HG03460 (cell line): ENCODE measurements around the gene LPCAT1.
"Not testable (repeated sequence)": the region's sequence is repeated elsewhere in the genome, so short reads cannot be mapped to it uniquely, and the experiment has no call there.

Experiments
- ATAC-seq: cut with Tn5 transposase; IDR thresholded peaks from one replicate; pipeline ENCODE4 v1.9.1; 2021; ENCODE audit not compliant: unreplicated experiment

LPCAT1 gene

DNA sequence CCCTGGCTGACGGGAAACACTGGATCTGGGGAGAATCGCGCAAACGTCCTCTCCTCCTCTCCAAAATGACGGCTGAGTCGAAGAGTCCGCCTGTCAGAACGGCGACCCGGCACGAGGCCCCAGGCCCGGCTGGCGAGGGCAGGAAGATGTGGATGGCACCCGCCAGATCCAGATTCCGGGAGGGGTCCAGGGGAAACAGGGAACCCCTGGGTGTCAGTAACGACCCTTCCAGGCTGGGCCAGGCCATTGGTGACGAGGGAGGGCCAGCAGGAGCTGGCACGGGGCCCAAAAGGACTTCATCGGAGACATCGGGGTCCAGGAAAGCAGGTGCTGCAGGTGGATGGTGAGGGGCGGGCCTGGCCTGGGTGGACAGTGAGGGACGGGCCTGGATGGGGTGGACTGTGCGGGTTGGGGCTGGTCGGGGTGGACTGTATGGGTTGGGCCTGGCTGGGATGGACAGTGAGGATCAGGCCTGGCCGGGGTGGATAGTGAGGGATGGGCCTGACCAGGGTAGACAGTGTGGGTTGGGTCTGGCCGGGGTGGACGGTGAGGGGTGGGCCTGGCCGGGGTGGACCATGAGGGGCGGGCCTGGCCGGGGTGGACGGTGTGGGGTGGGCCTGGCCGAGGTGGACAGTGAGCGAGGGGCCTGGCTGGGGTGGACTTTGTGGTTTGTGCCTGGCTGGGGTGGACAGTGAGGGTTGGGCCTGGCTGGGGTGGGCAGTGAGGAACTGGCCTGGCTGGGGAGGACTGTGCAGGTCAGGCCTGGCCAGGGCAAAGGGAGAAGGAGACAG, 92.5 kb downstream of the LPCAT1 start:
- no peak for ATAC-seq

DNA sequence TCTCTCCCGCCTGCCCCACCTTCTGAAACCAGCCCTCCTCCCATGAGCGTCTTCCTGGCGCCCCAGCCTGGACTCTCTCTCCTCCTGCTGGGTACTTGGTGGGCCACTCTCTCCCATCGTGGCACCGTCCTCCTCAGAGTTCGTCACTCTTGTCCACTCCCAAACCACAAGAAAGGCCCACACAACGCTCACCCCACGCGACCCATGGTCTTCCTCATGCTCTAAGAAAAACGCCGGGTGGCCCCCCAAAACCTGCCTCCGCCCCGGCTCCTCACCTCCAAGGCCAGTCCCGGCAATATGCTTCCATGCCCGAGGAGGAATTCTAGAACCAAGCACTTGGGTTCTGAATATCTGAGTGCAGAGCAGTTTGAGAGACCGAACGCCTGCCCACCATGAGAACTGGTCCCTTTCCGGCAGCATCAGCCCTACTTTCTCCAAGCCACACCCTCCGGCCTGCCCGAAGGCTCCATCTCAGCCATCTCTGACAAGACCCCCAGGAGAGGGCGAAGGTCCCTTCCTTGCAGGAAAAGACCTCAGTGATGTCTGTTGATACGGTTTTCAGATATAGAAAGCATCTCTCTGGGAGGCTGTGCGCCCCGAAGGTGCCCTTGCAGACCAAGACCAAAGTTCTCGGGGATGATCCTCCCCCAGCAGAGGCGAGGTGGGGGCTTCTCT, 93.5 kb downstream of the LPCAT1 start:
- no peak for ATAC-seq

DNA sequence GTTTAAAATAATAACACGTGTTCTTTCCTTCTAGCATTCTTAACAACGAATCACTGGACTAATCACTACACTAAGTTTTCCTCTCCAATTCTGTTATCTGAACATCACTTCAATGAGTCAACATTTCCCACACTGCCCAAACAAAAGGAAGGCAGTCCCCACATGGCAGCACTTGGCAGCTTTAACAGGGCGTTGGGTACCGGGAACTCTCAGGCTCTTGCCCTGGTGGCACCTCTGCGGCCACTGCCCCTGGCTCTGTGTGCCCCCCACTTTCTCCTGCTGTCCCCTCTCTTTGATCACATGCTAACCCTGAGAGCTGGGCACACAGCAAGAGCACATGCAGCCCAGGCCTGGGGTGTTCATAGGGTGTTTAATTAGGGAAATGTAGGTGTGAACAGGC, 94.3 kb downstream of the LPCAT1 start:
- no peak for ATAC-seq

DNA sequence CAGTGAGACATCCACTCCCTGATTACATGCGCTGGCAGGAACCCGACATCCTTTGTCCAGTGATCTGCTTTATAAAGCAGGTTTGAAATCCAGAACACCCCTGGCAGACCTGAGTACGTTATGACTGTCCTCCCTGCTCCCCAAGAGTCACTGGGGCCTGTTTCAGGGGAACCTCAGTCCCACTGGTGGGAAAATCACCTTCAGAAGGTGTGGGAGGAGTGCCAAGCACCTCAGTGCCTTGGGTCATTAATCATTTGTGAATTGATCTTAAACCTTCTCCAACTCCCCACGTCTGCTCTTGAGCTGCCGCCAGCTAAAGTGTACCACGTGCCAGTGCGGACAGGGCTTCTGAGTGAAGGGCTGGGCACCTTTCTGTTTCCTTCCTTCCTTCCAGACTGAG, 94.7 kb downstream of the LPCAT1 start:
- ATAC-seq, result no peak

DNA sequence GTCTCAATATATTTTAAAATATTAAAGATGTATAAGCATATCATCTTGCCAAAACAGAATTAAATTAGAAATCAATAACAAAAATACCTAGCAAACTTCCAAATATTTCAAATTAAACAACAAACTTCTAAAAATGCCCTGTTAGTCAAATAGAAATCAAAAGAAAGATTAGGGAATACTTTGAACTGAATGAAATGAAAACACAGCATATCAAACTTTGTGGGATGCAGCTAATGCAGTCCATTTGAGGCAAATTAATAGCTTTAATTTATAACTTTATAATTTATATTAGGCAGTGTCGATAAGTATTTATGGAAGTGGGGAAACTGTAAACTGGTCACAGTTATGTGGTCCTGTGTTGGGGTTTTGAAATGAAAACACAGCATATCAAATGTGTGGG, 95.7 kb downstream of the LPCAT1 start:
- ATAC-seq, result no peak

DNA sequence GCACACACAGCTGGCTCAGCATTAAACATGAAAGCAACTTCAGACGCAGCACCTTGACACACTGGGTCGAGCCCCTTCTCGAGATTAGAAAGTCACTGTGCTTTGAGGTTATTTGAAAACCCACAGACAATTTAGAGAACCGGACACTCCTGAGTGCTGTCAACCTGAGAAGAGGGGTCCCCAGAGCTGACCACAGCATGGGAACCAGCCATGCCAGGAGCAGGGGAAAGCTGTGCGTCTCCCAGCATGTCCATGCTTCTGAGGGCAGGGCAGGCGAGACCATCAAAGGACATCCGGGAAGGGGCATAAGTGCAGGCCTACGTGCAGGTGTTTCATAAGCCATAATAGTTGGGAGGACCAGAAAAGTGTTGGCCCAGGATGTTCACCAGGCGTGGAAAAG, 99.0 kb downstream of the LPCAT1 start:
- no peak for ATAC-seq

DNA sequence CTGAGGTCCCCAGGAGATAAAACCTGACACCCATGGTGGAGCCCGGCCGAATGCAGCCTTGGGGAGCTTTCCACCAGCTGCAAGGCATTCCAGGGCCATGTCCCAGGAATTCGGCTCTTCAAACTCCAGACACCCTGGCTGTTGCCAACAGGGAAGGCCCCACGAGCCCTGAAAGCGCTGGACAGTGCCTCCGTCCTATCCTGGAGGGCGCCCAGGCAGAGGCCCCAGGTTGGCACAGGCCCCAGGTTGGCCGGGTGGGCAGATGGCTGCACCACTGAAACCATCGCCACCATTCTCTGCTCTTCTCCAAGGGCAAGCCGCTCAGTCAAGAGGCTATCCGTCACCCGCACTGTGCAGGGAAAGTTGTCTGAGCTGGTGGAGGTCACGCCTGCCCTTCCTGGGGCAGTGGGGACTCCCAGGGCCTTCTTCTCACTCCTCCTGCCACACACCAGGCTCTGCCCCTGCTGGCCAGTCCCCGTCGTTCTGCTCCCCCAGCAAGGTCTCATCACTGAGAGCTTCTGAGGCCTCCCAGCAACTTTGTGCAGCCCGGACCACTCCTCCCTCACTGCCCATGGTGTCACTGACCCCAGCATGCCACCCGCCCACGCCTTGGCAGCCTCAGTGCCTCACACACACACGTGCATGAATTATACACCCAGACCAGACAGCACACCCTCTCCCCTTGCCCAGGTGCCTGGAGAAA, 99.7 kb downstream of the LPCAT1 start:
- no peak for ATAC-seq

DNA sequence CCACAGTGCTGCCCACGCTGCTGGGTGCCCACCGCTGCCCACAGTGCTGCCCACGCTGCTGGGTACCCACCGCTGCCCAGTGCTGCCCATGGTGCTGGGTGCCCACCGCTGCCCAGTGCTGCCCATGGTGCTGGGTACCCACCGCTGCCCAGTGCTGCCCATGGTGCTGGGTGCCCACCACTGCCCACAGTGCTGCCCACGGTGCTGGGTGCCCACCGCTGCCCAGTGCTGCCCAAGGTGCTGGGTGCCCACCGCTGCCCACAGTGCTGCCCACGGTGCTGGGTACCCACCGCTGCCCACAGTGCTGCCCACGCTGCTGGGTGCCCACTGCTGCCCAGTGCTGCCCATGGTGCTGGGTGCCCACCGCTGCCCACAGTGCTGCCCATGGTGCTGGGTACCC, 101.2 kb downstream of the LPCAT1 start:
- not testable (repeated sequence) for ATAC-seq

DNA sequence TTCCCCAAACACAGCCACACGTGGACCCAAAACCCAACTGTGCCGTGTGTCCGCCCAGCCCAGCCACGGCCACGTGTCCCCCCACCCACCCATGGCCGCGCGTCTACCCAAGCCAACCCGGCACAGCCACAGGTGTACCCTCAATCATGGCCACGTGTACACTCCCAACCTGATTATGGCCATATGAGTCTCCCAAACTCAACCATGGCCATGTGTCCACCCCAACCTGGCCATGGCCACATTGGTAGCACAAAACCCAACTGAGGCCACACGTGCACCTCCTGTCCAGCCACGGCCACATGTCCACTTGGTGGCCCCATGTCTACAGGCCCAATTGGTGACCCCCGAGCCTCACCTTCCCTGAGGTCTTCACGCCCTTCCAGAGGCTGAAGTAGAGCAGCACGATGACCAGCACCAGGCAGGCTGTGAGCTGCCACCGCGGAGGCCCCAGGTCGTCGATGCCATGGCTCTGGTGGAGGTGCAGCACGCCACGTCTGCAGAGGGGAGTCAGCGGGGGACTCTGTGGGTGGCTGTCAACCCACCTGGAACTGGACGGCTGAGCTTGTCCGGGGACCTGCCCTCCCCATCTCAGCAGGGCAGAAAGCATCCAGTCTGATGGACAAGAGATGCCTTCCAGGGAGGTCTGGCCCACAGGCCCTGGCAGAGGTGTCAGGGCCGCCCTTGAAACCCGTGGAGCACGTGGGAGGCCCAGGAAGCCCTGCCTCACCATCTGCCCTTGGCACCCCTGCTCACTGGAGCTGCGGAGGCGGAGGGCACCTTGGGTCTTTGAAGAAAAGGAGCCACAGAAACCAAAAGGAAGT, 102.0 kb downstream of the LPCAT1 start:
- ATAC-seq, result no peak

DNA sequence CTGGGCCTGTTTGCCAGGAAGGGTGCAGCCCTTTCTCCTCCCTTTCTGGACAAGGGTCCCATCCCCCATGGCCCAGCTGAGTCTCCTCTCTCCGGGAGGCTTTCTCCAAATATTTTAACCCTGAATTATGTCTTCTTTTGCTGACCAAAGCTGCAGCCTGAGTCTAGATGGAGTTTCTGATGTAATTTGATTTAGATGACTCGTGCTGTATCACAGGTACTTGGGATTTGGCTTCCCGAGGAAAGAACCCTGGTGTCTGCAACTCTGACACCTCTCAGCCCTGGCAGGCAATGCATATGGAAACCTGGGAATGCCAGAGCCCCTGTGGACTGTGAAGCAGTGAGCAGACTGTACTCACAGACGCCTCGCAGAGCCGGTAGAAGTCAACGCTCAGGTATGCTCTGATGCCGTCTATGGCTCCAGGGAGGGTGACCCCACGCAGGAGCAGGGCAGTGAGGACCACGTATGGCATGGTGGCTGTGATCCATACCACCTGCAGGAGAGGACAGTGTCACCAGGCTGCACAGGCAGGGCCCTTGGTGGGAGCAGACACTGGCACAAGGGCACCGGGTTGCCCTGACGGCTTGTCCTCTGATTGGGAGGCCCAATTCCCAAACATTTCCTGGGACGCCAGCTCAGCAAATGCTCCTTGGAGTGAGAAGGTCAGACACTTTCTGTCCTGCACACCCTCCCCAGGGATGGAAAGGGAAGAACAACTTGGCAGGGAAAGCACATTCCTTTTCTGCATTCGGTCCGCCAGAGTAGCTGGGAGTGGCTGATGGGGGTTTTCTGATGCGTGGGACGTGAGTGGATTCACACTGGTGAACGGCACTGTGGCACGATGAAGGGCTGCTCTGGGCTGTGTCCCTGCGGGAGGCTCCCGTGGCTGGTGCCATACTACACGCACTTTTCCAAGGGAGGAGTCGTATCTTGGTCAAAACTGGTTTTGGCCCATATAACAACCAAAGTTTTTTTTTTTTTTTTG, 103.3 kb downstream of the LPCAT1 start:
- ATAC-seq, result no peak

DNA sequence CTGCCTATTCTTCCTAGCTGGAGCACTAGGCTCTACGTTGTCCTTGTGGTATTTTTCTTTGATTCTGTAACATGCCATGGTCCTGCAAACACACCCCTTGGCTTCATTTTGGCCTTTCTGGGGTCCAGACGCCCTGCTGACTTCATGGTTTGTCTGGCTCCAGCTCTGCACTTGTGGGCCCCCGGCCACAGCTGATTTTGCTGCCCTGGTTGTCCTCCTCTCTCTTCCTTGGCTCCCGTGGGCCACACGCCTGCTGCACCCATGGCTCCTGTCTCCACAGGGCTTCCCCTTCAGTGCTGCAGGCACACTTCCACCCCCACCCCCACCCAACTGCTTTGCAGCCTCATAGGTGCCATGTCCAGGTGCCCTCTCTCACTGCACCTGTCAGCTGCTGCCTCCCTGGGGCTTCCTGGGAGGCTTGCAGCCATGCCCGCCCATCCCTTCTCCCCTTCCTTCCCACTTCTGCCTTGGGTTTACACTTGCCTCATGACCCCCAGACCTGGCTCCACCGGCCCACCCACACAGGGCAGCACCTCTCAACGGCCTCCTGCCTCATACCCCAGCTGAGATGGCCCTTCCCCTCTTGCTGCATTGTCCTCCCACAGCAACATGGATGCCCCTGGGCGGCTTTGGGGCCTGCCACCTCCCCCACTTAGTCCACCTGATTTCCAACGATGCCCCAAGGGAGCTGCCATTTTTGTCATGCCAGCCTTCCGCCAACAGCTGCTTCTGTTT, 104.1 kb downstream of the LPCAT1 start:
- no peak for ATAC-seq

DNA sequence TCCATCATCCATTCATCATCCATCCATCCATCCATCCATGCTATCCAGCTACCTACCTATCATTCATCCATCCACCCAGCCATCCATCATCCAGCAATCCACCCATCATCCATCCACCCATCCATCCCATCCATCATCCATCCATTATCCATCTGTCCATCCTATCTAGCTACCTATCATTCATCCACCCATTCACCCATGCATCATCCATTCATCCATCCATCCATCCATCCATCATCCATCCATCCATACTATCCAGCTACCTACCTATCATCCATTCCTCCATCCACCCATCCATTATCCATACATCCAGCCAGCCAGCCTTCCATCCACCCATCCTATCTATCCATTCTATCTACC, 104.9 kb downstream of the LPCAT1 start:
- ATAC-seq, result no peak

DNA sequence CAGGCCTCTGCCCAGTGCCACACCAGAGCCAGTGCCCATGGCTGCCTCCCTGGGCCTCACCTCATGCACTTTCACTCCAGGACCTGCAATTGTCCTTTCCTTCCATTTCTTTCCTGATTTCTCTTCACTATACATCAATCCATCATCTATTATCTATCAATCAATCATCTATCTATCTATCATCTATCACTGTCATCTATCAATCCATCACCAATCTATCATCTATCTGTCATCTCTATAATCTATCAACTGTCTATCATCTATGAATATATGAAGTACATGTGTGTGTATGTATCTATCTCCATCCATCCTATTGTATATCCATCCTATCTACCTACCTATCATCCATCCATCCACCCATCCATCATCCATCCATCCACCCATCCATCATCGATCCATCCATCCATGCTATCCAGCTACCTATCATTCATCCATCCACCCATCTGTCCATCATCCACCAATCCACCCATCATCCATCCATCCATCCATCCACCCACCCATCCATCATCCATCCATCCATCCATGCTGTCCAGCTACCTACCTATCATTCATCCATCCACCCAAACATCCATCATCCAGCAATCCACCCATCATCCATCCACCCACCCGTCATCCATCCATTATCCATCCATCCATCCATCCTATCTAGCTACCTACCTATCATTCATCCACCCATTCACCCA, 105.4 kb downstream of the LPCAT1 start:
- no peak for ATAC-seq

DNA sequence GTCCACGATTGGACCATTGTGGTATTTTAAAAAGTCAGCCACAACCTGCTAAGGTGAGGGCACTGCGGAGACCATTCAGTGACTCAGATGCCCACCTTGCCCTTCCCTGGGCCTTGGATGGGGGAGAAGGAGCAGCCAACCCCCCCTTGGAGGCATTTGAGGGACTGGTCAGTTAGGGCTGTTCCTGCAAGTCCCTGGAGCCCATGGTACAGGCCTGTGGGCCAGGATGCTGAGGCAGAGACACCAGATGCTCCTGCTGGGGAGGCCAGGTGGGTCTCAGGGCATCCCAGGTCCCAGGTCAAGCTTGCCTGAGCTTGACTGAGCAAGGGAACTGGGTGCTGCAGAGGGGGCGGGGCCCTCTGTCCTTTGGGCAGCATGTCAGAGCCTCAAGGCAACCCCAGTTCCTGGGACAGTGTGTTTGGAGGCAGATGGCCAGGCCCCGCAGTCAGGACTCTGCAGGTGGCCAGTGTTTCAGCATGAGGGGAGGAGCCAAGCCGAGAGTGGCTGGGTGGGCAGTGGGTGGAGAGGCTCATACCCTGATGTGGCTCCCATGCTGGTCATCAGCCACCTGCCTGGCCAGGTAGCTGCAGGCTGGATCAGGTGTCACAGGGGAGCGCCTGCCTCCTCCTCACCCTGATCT, 106.1 kb downstream of the LPCAT1 start:
- no peak for ATAC-seq

DNA sequence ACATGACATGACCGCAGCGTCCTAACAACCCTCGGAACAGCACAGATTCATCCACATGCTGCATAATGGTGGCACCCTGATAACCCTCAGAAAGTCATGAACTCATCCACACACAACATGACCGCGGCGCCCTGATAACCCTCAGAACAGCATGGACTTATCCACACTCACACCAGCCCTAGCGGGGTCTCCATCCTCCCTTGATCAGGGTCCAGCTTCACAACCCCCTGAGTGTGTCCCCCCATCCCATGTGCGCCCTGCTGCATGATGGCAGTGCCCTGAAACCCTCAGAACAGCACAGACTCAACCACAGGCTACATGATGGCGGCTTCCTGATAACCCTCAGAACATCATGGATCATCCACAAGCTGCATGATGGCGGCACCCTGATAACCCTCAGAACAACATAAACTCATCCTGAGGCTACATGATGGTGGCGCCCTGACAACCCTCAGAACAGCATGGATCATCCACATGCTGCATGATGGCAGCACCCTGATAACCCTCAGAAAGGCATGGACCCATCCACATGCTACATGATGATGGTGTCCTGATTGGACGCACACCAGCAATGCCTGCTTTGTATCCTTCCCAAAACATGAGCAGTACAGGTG, 106.8 kb downstream of the LPCAT1 start:
- ATAC-seq, result no peak

DNA sequence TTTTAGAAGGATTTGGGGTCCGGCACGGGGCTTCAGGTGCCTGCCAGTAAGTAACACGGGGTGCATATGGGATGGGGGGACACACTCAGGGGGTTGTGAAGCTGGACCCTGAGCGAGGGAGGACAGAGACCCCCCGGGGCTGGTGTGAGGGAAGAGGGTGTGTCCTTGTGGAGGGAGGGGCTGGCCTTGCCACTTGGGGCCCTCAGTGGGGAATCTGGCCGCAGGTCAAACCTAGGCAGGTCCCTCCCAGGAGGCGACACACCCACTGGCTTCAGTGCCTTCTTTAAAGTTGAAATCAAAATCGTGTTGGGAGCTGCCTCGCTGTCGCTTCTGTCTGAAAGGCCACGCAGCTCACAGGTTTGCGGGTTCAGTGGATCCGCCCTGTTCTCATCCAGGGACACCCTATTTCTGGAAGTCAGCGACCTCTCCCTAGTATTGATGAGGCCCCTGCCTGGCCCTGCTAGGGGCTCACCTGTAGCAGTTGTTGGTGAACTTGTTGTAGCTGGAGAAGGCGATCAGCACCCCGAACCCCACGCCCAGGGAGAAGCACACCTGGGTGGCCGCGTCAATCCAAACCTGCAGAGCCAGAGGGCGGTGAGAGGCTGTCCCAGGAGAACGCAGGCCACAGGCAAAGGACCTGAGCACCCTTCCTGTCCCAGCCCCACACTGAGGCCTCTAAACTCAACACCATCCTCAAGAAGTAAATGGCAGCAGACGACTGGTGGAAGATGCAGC, 108.0 kb downstream of the LPCAT1 start:
- no peak for ATAC-seq

DNA sequence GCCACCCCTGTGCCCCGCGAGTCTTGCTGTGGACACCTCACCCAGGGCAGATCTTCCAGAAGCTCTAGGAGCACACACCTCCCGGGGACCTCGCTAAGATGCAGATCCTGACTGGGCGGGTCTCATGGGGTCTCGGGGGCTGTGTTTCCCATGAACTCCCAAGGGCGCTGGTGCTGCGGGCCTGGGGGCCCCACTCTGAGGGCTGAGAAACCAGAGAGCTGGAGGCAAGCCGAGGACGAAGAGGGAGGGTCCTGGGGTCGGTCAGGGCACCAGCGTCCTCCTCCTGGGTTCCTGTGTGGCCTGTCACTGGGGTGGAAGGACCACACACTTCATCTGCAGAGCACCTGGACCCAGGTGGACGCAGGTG, 108.7 kb downstream of the LPCAT1 start:
- ATAC-seq, result no peak
